B cell (primary cell): ENCODE measurements around the gene KRTAP10-1. TPM values are rescaled to one million over a fixed set of nuclear protein-coding genes. Genes with fewer than 3 reads are reported as not detected.

Experiments
- ATAC-seq: fragments of 200-7000 bp; cut with Tn5 transposase; one replicate; pipeline ENCODE4 v1.10.0; 2021; ENCODE audit warnings: low read depth, mild to moderate bottlenecking, moderate number of reproducible peaks, moderate library complexity
- CTCF ChIA-PET: fragments of 350-600 bp; sonication (Branson Sonifier 250); formaldehyde crosslinking; loops from one replicate; lab custom pipeline; 2021; ENCODE audit warnings: antibody characterized with exemption, inconsistent platforms; lab: Charles Lee
- POLR2A ChIA-PET: fragments of 350-600 bp; sonication (Branson Sonifier 250); formaldehyde crosslinking; loops from one replicate; lab custom pipeline; 2021; ENCODE audit warnings: antibody characterized with exemption; lab: Charles Lee
- DNase-seq: peaks from one replicate; pipeline ENCODE4 v3.0.0; 2013
- H2AFZ ChIP-seq: 2 replicates; pipeline ENCODE4 v1.6.1; 2012; ENCODE audit warnings: mild to moderate bottlenecking, low read depth, low read length; ENCODE audit not compliant: insufficient read depth, poor library complexity, severe bottlenecking
- H3K27ac ChIP-seq, 2 donors: 1 replicate in 1 of 2; 2 replicates in 1 of 2; pipeline ENCODE4 v1.5.1; 2012 to 2013; ENCODE audit warnings: low read length in 2 of 2, mild to moderate bottlenecking in 2 of 2, moderate library complexity in 1 of 2
- H3K27me3 ChIP-seq, 4 experiments: fragments of 200-600 bp in 1 of 4; sonication (generic) in 1 of 4; replicated peaks in 1 of 4; 1 replicate in 2 of 4; 2 replicates in 2 of 4; pipeline versions ENCODE4 v1.6.1 to v1.7.0; 2013 to 2016; ENCODE audit warnings: low read length in 3 of 4, mild to moderate bottlenecking in 2 of 4, mixed read lengths in 1 of 4, moderate library complexity in 1 of 4; ENCODE audit not compliant: insufficient read depth in 4 of 4, control insufficient read depth in 3 of 4; ENCODE audit errors: control extremely low read depth in 1 of 4
- H3K36me3 ChIP-seq, 2 experiments: replicated peaks in 1 of 2; 1 replicate in 1 of 2; 2 replicates in 1 of 2; pipeline versions ENCODE4 v1.6.1 to v1.7.1; 2013; ENCODE audit warnings: low read length in 1 of 2; ENCODE audit not compliant: insufficient read depth in 2 of 2, control insufficient read depth in 1 of 2; ENCODE audit errors: control extremely low read depth in 1 of 2, extremely low read depth in 1 of 2
- H3K4me1 ChIP-seq, 2 donors: fragments of 200-600 bp in 1 of 2; sonication (generic) in 1 of 2; 1 replicate in 1 of 2; 2 replicates in 1 of 2; pipeline versions ENCODE4 v1.5.1 to v1.6.1; 2013 to 2017; ENCODE audit warnings: low read length in 2 of 2; ENCODE audit not compliant: control insufficient read depth in 2 of 2, insufficient read depth in 2 of 2
- H3K4me2 ChIP-seq: replicated peaks from 2 replicates; pipeline ENCODE3; 2012; ENCODE audit warnings: mild to moderate bottlenecking, low read depth, low read length; ENCODE audit not compliant: poor library complexity, severe bottlenecking
- H3K4me3 ChIP-seq, 5 experiments: fragments of 200-600 bp in 1 of 5; sonication (generic) in 1 of 5; 1 replicate in 3 of 5; 2 replicates in 2 of 5; pipeline versions ENCODE4 v1.5.1 to v1.7.0; 2011 to 2016; ENCODE audit warnings: low read length in 4 of 5, mild to moderate bottlenecking in 4 of 5, low read depth in 2 of 5, control low read depth in 1 of 5, moderate library complexity in 1 of 5; ENCODE audit not compliant: insufficient read depth in 1 of 5; ENCODE audit errors: control extremely low read depth in 1 of 5, extremely low read depth in 1 of 5
- H3K79me2 ChIP-seq: fragments of 200-600 bp; sonication (generic); one replicate; pipeline ENCODE4 v1.6.0; 2016; ENCODE audit warnings: low read length; ENCODE audit not compliant: control insufficient read depth, insufficient read depth
- H3K9ac ChIP-seq: fragments of 200-600 bp; sonication (generic); 2 replicates; pipeline ENCODE4 v1.6.1; 2017; ENCODE audit warnings: mild to moderate bottlenecking, low read length, moderate library complexity
- H3K9me3 ChIP-seq, 3 donors: one replicate each; pipeline versions ENCODE4 v1.6.1 to v1.7.1; 2013; ENCODE audit warnings: low read length in 2 of 3; ENCODE audit not compliant: control insufficient read depth in 2 of 3, insufficient read depth in 1 of 3; ENCODE audit errors: control extremely low read depth in 1 of 3
- H4K20me1 ChIP-seq: 2 replicates; pipeline ENCODE4 v1.6.0; 2012; ENCODE audit warnings: mild to moderate bottlenecking, low read length; ENCODE audit not compliant: insufficient read depth, control insufficient read depth, poor library complexity, severe bottlenecking
- H3K27ac Mint-ChIP-seq: one replicate; pipeline ENCODE4 v1.8.0; 2021; ENCODE audit warnings: mixed read lengths
- H3K27me3 Mint-ChIP-seq: one replicate; pipeline ENCODE4 v1.8.0; 2021; ENCODE audit warnings: mixed read lengths
- H3K4me1 Mint-ChIP-seq: one replicate; pipeline ENCODE4 v1.8.0; 2021; ENCODE audit warnings: mixed read lengths
- H3K4me3 Mint-ChIP-seq: one replicate; pipeline ENCODE4 v1.8.0; 2021; ENCODE audit warnings: mixed read lengths
- H3K9me3 Mint-ChIP-seq: one replicate; pipeline ENCODE4 v1.8.0; 2022; ENCODE audit warnings: mixed read lengths; ENCODE audit not compliant: insufficient read depth
- CTCF ChIP-seq: fragments of 200-600 bp; IDR thresholded peaks from one replicate; pipeline ENCODE4 v1.8.0; 2022; ENCODE audit warnings: antibody characterized with exemption, mild to moderate bottlenecking
- EZH2 ChIP-seq: IDR thresholded peaks from 2 replicates; pipeline ENCODE4 v1.6.1; 2012; ENCODE audit warnings: borderline replicate concordance, low read depth, mild to moderate bottlenecking, moderate library complexity, low read length; ENCODE audit not compliant: insufficient read depth, poor library complexity, severe bottlenecking
- WGBS: methylation state at CpG from one replicate; pipeline ENCODE4 v1.1.5; 2013; ENCODE audit warnings: missing lambda C conversion rate; ENCODE audit not compliant: insufficient coverage; 5-methylcytosine and 5-hydroxymethylcytosine counted together
- intact Hi-C: fragments of 100-400 bp; cut with micrococcal nuclease; formaldehyde crosslinking; loops from one replicate; pipeline ENCODE4 v1.10.0; 2022
- polyA plus RNA-seq: library from polyadenylated mRNA; depleted of rRNA; stranded (reverse); fragments of >200 nt; gene quantifications from 2 replicates; pipeline ENCODE4 v1.2.3, GENCODE V29; 2012
- total RNA-seq, 2 donors: library from RNA; stranded (reverse); fragments of 120-200 nt in 1 of 2; gene quantifications; 1 replicate in 1 of 2; 2 replicates in 1 of 2; pipeline versions ENCODE4 v1.2.3 to v1.2.4, GENCODE V29; 2013 to 2022

KRTAP10-1 gene
- total and polyA plus RNA-seq, 2 donors (not counting 1 experiment from before 2014, with no cell fraction given) = not detected

GRCh38 chr21:44490816-44491215 lies 49.2 kb downstream of the KRTAP10-1 start:
- ChIA-PET CTCF (no interaction called here), POLR2A (no interaction called here)
- Histone ChIP-seq H3K27me3 (peaks cover 0 to 16% (median 0%) of the 10 kb centered on the region in 4 experiments), H3K27ac (no peak overlapping the region), H3K36me3 (no peaks in the 10 kb centered on the region), H2AFZ (no peak overlapping the region), H3K4me1 (no peaks in the 10 kb centered on the region), H4K20me1 (no peaks in the 10 kb centered on the region), H3K9ac (no peak overlapping the region), H3K4me2 (no peak overlapping the region), H3K4me3 (no peak overlapping the region), H3K9me3 (peaks cover 3 to 22% (median 13%) of the 10 kb centered on the region in 3 donors), H3K79me2 (no peaks in the 10 kb centered on the region)
- no peaks in the 10 kb centered on the region for H3K4me1 Mint-ChIP-seq
- 68% methylated on average over 3 of the region's 9 CpGs for WGBS
- H3K27me3 Mint-ChIP-seq = peaks cover 35% of the 10 kb centered on the region
- no peak overlapping the region for H3K4me3 Mint-ChIP-seq
- DNase-seq (no peak), ATAC-seq (no peak)
- no peak overlapping the region for H3K27ac Mint-ChIP-seq
- peaks cover 7% of the 10 kb centered on the region for H3K9me3 Mint-ChIP-seq
- TF ChIP-seq EZH2 = no peak
- no peak for TF ChIP-seq CTCF
- intact Hi-C loops = no loop called here

GRCh38 chr21:44490405-44490804 lies 49.6 kb downstream of the KRTAP10-1 start:
- Mint-ChIP-seq H3K4me1 (no peaks in the 10 kb centered on the region), H3K27ac (no peak overlapping the region), H3K4me3 (no peak overlapping the region), H3K9me3 (peaks cover 7% of the 10 kb centered on the region), H3K27me3 (peaks cover 31% of the 10 kb centered on the region)
- Histone ChIP-seq H3K79me2 (no peaks in the 10 kb centered on the region), H2AFZ (no peak overlapping the region), H3K36me3 (no peaks in the 10 kb centered on the region), H3K9me3 (peaks cover 3 to 22% (median 13%) of the 10 kb centered on the region in 3 donors), H4K20me1 (no peaks in the 10 kb centered on the region), H3K27ac (no peak overlapping the region), H3K4me1 (no peaks in the 10 kb centered on the region), H3K4me2 (no peak overlapping the region), H3K27me3 (peaks cover 0 to 16% (median 0%) of the 10 kb centered on the region in 4 experiments), H3K9ac (no peak overlapping the region), H3K4me3 (no peak overlapping the region)
- ChIA-PET POLR2A (no interaction called here), CTCF (interaction anchor here (0.6 to 1.6 kb wide), 3 partner anchors 10 to 1905 kb away, joined by 3 read pairs; no protein-coding TSS in a partner anchor)
- WGBS = 96% methylated on average over 12 of the region's 19 CpGs
- no peak for DNase-seq
- intact Hi-C loops = no loop called here
- ATAC-seq = no peak
- TF ChIP-seq CTCF (no peak), EZH2 (no peak)
